ENCODE results near the gene CRIM1. TPM values are rescaled to one million over a fixed set of nuclear protein-coding genes. Genes with fewer than 3 reads are reported as not detected.
A peak's percentile ranks its signal among the peaks of the same experiment; 100 is the strongest.

Gene CRIM1
- total and polyA plus RNA-seq, 2 of the 8 experiments (the other 6 are each of a cell fraction or from before 2014, with no cell fraction given) = 9.4 to 28.4 TPM

DNA sequence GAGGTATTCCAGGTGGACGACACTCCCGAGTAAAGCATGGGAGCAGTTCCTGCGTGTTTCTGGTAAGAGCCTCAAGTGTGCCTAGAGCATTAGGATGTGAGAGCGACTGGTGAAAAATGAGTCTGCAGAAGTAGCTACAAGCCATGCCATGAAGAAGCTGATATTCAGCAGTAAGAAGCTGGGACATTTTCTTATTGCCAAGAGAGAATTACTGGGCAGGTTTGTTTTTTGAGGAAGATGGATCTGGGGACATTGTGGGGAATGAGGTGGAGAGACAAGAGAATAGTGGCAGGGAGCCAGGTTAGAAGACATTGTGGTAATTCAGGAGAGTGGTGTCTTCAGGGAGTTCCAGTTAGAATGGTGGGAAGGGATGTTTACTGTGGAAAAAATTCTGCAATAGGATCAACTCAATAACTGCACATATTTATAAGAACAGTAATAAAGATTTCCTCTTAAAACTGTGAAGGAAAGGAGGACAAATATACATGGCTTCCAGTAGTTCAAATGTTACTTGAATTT lies 38.2 kb downstream of the CRIM1 start:
- ChIA-PET CTCF (ENCODE audit: partially characterized antibody) (interaction anchor here (0.6 to 1.9 kb wide), 8 partner anchors 18 to 149 kb away, joined by 3 to 8 read pairs (median 3); partner anchors contain the start of gene CRIM1), POLR2A (ENCODE audit: partially characterized antibody) (no interaction called here)
- no peak overlapping the region for H2BK15ac ChIP-seq (ENCODE audit: low read length)
- no peak overlapping the region for H3K9ac ChIP-seq (replicated peaks in 1 of 4; ENCODE audit: extremely low read depth in 1 of 4, low read depth in 3 of 4, low read length in 3 of 4)
- H3K56ac ChIP-seq (replicated peaks; ENCODE audit: insufficient read length, low read depth, low read length) = no peak overlapping the region
- no peak overlapping the region for H2BK12ac ChIP-seq (ENCODE audit: low read depth, low read length)
- H3K14ac ChIP-seq (ENCODE audit: insufficient read length) = no peak overlapping the region
- H3K23me2 ChIP-seq (ENCODE audit: low read depth, low read length) = no peaks in the 10 kb centered on the region
- no peak overlapping the region for H4K8ac ChIP-seq (ENCODE audit: extremely low read depth, insufficient read depth, low read length)
- H3K23ac ChIP-seq (ENCODE audit: insufficient read length) = no peak overlapping the region
- H3K79me2 ChIP-seq (ENCODE audit: control insufficient read depth in 1 of 2, insufficient read depth in 2 of 2, low read length in 2 of 2) = peaks cover 0 to 93% of the 10 kb centered on the region in 2 experiments; a peak in 3 of 4 replicates
- no peak overlapping the region for H3K27ac ChIP-seq (ENCODE audit: low read depth, low read length)
- no peaks in the 10 kb centered on the region for H3K27me3 ChIP-seq (replicated peaks in 1 of 4; ENCODE audit: control insufficient read depth in 3 of 4, extremely low read depth in 1 of 4, insufficient read depth in 3 of 4, low read length in 3 of 4)
- DNase-seq (ENCODE audit: low read depth in 1 of 2, low spot score in 2 of 2) (no peak), FAIRE-seq (no peak)
- no peak overlapping the region for H2BK5ac ChIP-seq (ENCODE audit: low read depth, low read length)
- no peak overlapping the region for H2AFZ ChIP-seq (ENCODE audit: low read length)
- 0 out of 4 replicates have a peak overlapping the region, but pooled peaks of 1 of the 2 experiments have one; percentile 27 for H3K4me2 ChIP-seq (ENCODE audit: insufficient read depth in 1 of 2, low read depth in 2 of 2, low read length in 2 of 2)
- WGBS, 2 experiments (ENCODE audit: extremely low coverage in 1 of 2, insufficient coverage in 1 of 2, insufficient read length in 1 of 2, insufficient replicate concordance in 2 of 2, low coverage in 1 of 2, low lambda C conversion rate in 2 of 2, missing lambda C conversion rate in 1 of 2) = 85% methylated on average over 4 of the region's 4 CpGs; no CpG with 5 or more reads in 1 of the 2 experiments
- peaks cover 9 to 12% of the 10 kb centered on the region in 2 experiments for H4K20me1 ChIP-seq (replicated peaks in 1 of 2; ENCODE audit: control insufficient read depth in 1 of 2, insufficient read depth in 2 of 2, low read length in 2 of 2)
- peaks cover 2 to 19% (median 12%) of the 10 kb centered on the region in 4 experiments; a peak in 5 of 7 replicates for H3K4me1 ChIP-seq (replicated peaks in 1 of 4; ENCODE audit: control insufficient read depth in 3 of 4, insufficient read depth in 4 of 4, low read length in 3 of 4)
- no peak overlapping the region for H3K4ac ChIP-seq (replicated peaks; ENCODE audit: insufficient read length, low read depth, low read length)
- H3K4me3 ChIP-seq (ENCODE audit: extremely low read depth in 1 of 4, insufficient read depth in 2 of 4, low read depth in 3 of 4, low read length in 4 of 4) = no peak overlapping the region
- H2BK120ac ChIP-seq (replicated peaks; ENCODE audit: low read depth, low read length) = no peak overlapping the region
- H3K18ac ChIP-seq (ENCODE audit: extremely low read depth, low read length) = no peak overlapping the region
- H3K36me3 ChIP-seq (ENCODE audit: control insufficient read depth in 2 of 4, insufficient read depth in 4 of 4, low read length in 3 of 4) = peaks cover 0 to 3% (median 1%) of the 10 kb centered on the region in 4 experiments; a peak in 1 of 8 replicates
- H2AK5ac ChIP-seq (ENCODE audit: low read depth, low read length) = no peak overlapping the region
- no peak overlapping the region for H2BK20ac ChIP-seq (ENCODE audit: low read length)
- H3K79me1 ChIP-seq (ENCODE audit: low read depth, low read length) = peaks cover 7% of the 10 kb centered on the region
- H4K5ac ChIP-seq (ENCODE audit: insufficient read length, low read depth, low read length) = no peak overlapping the region
- H4K91ac ChIP-seq (replicated peaks; ENCODE audit: insufficient read length, low read length) = peak overlapping the region; percentile 22
- H3K9me3 ChIP-seq (ENCODE audit: insufficient read depth in 2 of 2, low read depth in 1 of 2, low read length in 1 of 2) = no peaks in the 10 kb centered on the region
- TF ChIP-seq SUZ12 (IDR thresholded peaks at IDR 0.05; ENCODE audit: low read length) (no peak), ASH2L (IDR thresholded peaks at IDR 0.05; ENCODE audit: low read length) (no peak), GABPA (IDR thresholded peaks at IDR 0.05; ENCODE audit: borderline replicate concordance, insufficient read depth, low read length) (no peak), HDAC2 (IDR thresholded peaks at IDR 0.05; ENCODE audit: borderline replicate concordance in 1 of 2, low read depth in 2 of 2, low read length in 2 of 2) (no peak), CHD1 (IDR thresholded peaks at IDR 0.05; ENCODE audit: low read depth, low read length) (no peak), BRCA1 (IDR thresholded peaks at IDR 0.05; ENCODE audit: low read depth, low read length) (no peak), GTF2F1 (IDR thresholded peaks at IDR 0.05; ENCODE audit: borderline replicate concordance, low read depth, low read length) (no peak), YY1 (IDR thresholded peaks at IDR 0.05; ENCODE audit: low read depth, low read length) (no peak), SAP30 (IDR thresholded peaks at IDR 0.05; ENCODE audit: insufficient read depth, insufficient replicate concordance, low read length) (no peak), PHF8 (conservative IDR thresholded peaks at IDR 0.05; ENCODE audit: low read depth, low read length) (no peak), RXRA (IDR thresholded peaks at IDR 0.05; ENCODE audit: insufficient read depth, low read depth, low read length) (no peak), JUN (IDR thresholded peaks at IDR 0.05; ENCODE audit: low read depth, low read length) (no peak), CBX8 (IDR thresholded peaks at IDR 0.05; ENCODE audit: borderline replicate concordance, low read depth, low read length) (no peak)
